ENCODE results near the gene RPL27A.

Gene RPL27A

GRCh38 chr11:8674859-8675258, 7.7 kb upstream of the RPL27A start:
- no peak for DNase-seq (ENCODE audit: low read depth)

DNA sequence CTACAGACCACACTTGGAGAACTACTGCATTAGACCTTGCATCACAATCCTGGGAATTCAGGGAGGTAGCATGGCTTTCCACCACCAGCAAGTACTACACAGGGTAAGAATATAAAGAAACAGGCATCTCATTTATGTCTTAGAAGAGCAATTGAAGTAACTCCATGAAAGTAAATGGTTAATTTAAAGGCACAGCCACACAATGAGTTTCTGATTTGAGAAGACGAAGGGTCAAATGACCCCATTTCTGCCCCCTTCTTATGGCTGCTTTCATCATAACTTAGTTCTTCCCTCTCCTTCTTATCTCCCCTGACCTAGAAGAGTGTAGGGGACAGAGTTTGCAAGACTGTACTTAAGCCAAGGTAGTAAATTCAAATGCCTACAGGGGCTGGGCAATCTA, 6.1 kb upstream of the RPL27A start:
- DNase-seq (ENCODE audit: low read depth) = no peak

DNA sequence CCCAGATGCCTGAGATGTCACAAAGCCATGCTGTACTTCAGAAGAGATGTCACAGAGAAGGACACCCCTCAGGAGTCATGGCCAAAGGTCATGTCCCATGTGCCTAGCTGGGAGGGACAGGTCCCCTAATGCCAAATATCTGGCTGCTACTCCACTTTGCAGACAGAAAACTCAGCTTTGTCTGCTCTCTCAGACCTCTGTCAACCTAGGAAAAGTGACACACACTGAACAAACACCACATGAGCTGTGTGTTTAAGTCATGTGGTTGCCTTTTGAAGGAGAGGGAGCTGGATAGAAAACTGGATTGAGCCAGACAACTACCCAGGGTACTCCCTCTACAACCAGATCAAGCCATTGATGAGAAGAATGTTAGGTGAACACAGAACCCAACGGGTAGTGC, 3.6 kb upstream of the RPL27A start:
- DNase-seq (ENCODE audit: low read depth) = no peak

GRCh38 chr11:8681837-8682302, 722 bp upstream of the RPL27A start:
- DNase-seq (ENCODE audit: low read depth) = no peak

GRCh38 chr11:8683115-8683807, 669 bp downstream of the RPL27A start:
- DNase-seq (ENCODE audit: low read depth) = no peak

DNA sequence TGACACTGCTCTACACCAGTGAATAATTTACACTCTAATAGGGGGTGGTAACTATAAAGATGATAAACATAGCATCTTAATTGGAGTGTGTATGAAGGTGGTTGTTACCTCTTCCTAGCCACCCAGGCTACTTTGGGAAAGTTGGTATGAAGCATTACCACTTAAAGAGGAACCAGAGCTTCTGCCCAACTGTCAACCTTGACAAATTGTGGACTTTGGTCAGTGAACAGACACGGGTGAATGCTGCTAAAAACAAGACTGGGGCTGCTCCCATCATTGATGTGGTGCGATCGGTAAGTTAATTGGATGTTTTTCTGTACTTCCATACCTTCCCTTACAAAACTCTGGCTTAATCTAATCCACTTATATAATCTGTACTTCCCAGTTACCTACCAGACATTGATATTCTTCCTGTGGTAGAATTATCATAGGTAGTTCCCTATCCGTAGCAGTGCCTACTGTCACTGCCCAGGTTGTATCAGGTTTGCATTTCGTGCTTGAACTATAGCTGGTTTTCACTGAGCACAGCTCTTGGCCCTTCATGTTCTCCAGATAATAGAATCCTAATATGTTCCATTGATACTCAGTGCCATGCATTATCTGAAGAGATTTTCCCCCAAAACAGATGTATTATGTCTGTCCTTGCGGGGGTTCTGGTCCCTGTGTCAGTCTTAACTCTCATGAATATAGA, 2.2 kb downstream of the RPL27A start:
- no peak for DNase-seq (ENCODE audit: low read depth)

- no peak for DNase-seq (ENCODE audit: low read depth)
Observed at GRCh38 chr11:8685306-8685705, 2.7 kb downstream of the RPL27A start.

DNA sequence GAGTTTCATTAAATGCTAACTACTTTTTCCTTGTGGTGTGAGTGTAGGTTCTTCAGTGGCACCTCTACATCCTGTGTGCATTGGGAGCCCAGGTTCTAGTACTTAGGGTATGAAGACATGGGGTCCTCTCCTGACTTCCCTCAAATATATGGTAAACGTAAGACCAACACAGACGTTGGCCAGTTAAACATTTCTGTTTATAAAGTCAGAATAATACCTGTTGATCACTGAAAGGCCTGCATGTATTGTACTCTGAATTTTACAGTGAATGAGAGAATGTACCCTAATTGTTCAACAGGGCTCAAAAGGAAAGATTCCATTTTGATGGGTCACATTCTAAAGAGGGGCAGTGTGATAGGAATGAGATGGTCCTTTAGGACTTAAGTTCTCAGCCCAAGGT, 3.2 kb downstream of the RPL27A start:
- DNase-seq (ENCODE audit: low read depth) = no peak

DNA sequence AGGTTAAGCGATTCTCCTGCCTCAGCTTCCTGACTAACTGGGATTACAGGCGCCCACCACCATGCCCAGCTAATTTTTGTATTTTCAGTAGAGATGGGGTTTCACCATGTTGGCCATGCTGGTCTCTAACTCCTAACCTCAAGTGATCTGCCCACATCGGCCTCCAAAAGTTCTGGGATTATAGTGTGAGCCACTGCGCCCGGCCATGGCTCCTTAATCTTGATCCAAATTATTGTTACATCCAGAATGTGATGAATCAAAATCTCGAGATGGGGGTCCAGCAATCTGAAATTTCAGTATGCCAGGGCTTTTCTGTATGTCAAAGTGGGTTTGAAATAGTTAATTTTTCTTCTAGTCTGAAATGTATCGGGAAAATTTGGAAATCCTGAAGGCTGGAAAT, 3.7 kb downstream of the RPL27A start:
- no peak for DNase-seq (ENCODE audit: low read depth)

- DNase-seq (ENCODE audit: low read depth) = peak; percentile 78
Observed at GRCh38 chr11:8688414-8689362, 6.1 kb downstream of the RPL27A start.

GRCh38 chr11:8689726-8690255, 7.2 kb downstream of the RPL27A start:
- DNase-seq (ENCODE audit: low read depth) = no peak

DNA sequence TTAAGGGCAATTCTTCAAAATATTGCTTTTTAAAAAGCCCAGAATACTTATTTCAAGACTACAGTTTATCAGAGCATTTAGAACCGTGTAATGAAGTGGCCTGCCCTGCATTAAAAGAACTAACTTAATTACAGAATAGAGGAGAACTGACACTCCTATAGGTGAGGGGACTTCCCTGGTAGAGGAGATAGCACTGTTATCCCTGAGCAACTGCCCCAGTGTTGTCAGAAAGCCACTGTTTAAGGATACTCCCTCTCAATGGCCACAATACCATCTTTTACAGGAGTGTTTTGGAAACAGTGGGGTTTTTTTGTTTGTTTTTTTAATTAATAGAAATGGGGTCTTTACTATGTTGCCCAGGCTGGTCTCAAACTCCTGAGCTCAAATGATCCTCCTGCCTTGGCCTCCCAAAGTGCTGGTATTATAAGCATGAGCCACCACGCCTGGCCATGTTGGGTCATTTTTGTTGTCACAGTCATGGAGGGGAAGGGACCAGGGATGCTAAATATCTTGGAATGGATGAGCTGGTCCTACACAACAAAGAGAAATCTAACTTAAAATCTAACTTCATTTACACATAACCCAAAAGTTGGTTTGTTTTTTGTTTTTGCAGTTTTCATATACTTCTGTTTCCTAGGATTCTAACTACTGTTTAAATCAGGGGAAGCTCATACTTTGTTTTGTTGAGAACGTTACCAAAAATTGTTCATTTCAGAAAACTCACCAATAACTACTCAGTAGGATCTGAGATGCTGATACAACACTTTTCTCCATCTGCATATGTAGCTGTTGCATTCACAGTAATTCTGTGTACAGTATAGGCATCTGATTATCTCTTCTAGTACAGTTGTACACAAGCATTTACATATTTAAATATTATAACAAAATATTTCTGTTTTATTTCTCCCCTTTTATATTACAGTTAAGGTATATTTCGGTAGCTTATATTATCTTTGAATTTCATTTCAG, 8.1 kb downstream of the RPL27A start:
- no peak for DNase-seq (ENCODE audit: low read depth)

- DNase-seq (ENCODE audit: low read depth) = no peak
Observed at GRCh38 chr11:8691601-8692000, 9.0 kb downstream of the RPL27A start.

- no peak for DNase-seq (ENCODE audit: low read depth)
Observed at GRCh38 chr11:8692417-8692816, 9.8 kb downstream of the RPL27A start.

GRCh38 chr11:8693010-8693551, 10.5 kb downstream of the RPL27A start:
- DNase-seq (ENCODE audit: low read depth) = no peak

DNA sequence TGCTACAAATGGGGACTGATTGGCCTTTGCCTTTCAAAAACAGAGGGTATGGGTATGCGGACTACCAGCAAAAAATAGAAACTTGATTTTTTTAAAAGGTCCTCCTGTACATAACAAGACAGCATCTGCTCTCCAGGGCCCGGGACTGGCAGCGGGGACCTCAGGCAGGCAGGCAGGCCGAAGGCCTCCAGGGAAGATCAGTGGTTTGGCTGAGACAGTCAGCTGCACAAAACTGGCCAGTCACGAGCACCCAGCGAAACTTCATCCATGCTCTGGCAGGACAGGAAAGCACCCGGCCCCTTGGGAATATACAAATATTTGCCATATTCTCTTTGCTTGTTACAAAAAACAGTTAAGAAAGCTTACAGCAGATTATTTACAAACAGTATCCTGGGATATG, 11.0 kb downstream of the RPL27A start:
- DNase-seq (ENCODE audit: low read depth) = no peak

DNA sequence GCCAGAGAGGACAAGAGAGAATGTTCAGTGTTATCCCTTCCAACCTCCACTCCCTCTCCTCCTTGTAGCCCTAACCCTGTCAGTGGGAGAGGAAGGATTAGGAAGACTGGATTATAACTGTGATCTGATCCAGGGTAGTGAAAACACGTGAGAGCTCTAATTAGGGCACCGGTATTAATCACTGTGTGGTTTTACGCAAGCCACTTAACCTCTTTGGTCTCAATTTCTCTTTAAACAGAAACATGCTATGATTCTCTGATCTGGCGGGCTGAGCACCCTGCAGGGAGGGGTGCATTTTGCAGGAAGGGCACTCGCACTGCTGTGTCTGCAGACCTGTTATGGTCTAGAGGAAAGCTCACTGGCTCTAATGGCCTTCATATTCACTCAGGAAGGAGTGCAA, 11.5 kb downstream of the RPL27A start:
- no peak for DNase-seq (ENCODE audit: low read depth)

GRCh38 chr11:8697054-8697453, 14.5 kb downstream of the RPL27A start:
- no peak for DNase-seq (ENCODE audit: low read depth)

DNA sequence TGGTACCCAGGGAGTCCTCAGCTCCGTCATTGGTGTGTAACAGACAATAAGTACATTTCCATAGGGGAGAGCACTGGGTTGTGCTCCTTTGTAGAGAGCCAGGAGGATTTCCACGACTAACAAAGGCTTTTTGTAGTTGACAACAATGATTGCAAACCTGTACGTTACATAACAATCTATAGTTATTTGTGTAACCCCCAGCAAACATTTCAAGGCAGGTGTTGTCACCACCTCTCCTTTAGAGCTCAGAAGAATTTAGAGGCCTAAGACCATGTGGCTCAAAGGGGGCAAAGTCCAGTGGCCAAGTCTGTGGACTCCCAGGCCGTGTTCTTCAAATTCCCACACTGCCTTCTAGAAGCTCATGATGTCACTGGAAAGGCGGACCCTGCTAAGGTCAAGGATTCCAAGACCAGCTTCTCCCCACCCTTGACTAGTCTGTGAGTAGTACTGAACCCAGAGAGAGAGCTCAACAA, 15.8 kb downstream of the RPL27A start:
- DNase-seq (ENCODE audit: low read depth) = no peak

GRCh38 chr11:8698917-8699441, 16.4 kb downstream of the RPL27A start:
- no peak for DNase-seq (ENCODE audit: low read depth)

DNA sequence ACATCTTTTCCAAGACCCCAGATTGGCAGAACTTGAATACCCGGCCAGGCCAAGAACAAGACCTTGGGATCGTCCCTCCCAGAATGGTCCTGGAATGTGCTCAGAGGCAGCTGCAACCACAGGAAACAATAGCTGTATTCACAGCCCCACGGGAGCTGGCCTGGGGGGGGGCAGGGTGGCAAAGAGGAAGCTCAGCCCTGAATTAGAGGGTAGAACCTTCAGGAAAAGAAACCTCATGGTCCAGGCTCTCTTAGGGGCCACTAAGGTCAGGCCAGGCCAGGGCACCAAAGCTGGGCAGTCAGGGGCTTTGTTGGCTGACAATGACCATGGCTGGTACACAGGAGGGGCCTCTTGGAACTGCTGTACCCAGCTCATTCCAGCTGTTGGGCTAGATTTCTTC, 17.3 kb downstream of the RPL27A start:
- no peak for DNase-seq (ENCODE audit: low read depth)
